Neural cell (in vitro differentiated cells): ENCODE results near the gene MED27. TPM values are rescaled to one million over a fixed set of nuclear protein-coding genes. Genes with fewer than 3 reads are reported as not detected.

Source experiments
- H2AFZ ChIP-seq: fragments of 200-600, 300-800 bp; sonication (generic), shearing (Covaris generic); 2 replicates; pipeline ENCODE4 v1.6.0; 2014; ENCODE audit warnings: low read depth, mild to moderate bottlenecking, antibody characterized with exemption, low read length, moderate library complexity
- H3F3A ChIP-seq: fragments of 200-600 bp; shearing (Covaris generic); 2 replicates; pipeline ENCODE4 v1.6.1; 2016; ENCODE audit warnings: mild to moderate bottlenecking, moderate library complexity, mixed read lengths, antibody characterized with exemption, low read length; ENCODE audit not compliant: insufficient read depth, poor library complexity, severe bottlenecking
- H3K27ac ChIP-seq: fragments of 200-600, 300-800 bp; sonication (generic), shearing (Covaris generic); 2 replicates; pipeline ENCODE4 v1.5.1; 2014; ENCODE audit warnings: mild to moderate bottlenecking, low read length, moderate library complexity
- H3K27me3 ChIP-seq: fragments of 300-800, 200-600 bp; sonication (generic), shearing (Covaris generic); 2 replicates; pipeline ENCODE4 v1.6.0; 2014; ENCODE audit warnings: mild to moderate bottlenecking, low read depth, low read length, moderate library complexity; ENCODE audit not compliant: insufficient read depth
- H3K36me3 ChIP-seq: fragments of 300-800, 200-600 bp; sonication (generic), shearing (Covaris generic); 2 replicates; pipeline ENCODE4 v1.5.1; 2014; ENCODE audit warnings: mild to moderate bottlenecking, antibody characterized with exemption, low read length, moderate library complexity; ENCODE audit not compliant: insufficient read depth
- H3K4me2 ChIP-seq: fragments of 300-800, 200-600 bp; sonication (generic), shearing (Covaris generic); 2 replicates; pipeline ENCODE4 v1.6.0; 2014; ENCODE audit warnings: mild to moderate bottlenecking, low read length
- H3K4me3 ChIP-seq: fragments of 300-800, 200-600 bp; sonication (generic), shearing (Covaris generic); 2 replicates; pipeline ENCODE4 v1.5.1; 2014; ENCODE audit warnings: mild to moderate bottlenecking, low read length, moderate library complexity
- H3K79me2 ChIP-seq: fragments of 200-600 bp; shearing (Covaris generic); replicated peaks from 2 replicates; pipeline ENCODE4 v1.6.0; 2014; ENCODE audit warnings: mild to moderate bottlenecking, low read length, moderate library complexity; ENCODE audit not compliant: insufficient read depth
- H3K9ac ChIP-seq: fragments of 300-800, 200-600 bp; sonication (generic), shearing (Covaris generic); 2 replicates; pipeline ENCODE4 v1.6.1; 2016; ENCODE audit warnings: mild to moderate bottlenecking, low read length, mixed read lengths
- H3K9me2 ChIP-seq: fragments of 200-600 bp; shearing (Covaris generic); 2 replicates; pipeline ENCODE4 v1.6.1; 2016; ENCODE audit warnings: mild to moderate bottlenecking, low read length, mixed read lengths; ENCODE audit not compliant: insufficient read depth
- H3K9me3 ChIP-seq: fragments of 200-600, 300-800 bp; sonication (generic), shearing (Covaris generic); 2 replicates; pipeline ENCODE4 v1.6.1; 2016; ENCODE audit warnings: mild to moderate bottlenecking, mixed run types, low read length, moderate library complexity, mixed read lengths
- H4K20me1 ChIP-seq: fragments of 200-600 bp; shearing (Covaris generic); 2 replicates; pipeline ENCODE4 v1.6.1; 2016; ENCODE audit warnings: mild to moderate bottlenecking, mixed run types; ENCODE audit not compliant: insufficient read depth
- CTCF ChIP-seq: fragments of 450-650 bp; IDR thresholded peaks from 2 replicates; pipeline ENCODE4 v1.5.1; 2014; ENCODE audit warnings: antibody characterized with exemption, mild to moderate bottlenecking, moderate library complexity; ENCODE audit not compliant: poor library complexity, severe bottlenecking
- EP300 ChIP-seq: fragments of 450-650 bp; conservative IDR thresholded peaks from 2 replicates; pipeline ENCODE4 v1.6.1; 2014; ENCODE audit warnings: antibody characterized with exemption, mild to moderate bottlenecking, moderate library complexity; ENCODE audit not compliant: poor library complexity, severe bottlenecking
- EZH2 ChIP-seq: fragments of 200-600, 300-800 bp; shearing (Covaris generic), sonication (generic); IDR thresholded peaks from 2 replicates; pipeline ENCODE4 v1.6.1; 2014; ENCODE audit warnings: antibody characterized with exemption, low read length, borderline replicate concordance, mild to moderate bottlenecking; ENCODE audit not compliant: insufficient read depth, poor library complexity, severe bottlenecking
- MXI1 ChIP-seq: fragments of 450-650 bp; conservative IDR thresholded peaks from 2 replicates; pipeline ENCODE4 v1.6.1; 2014; ENCODE audit warnings: antibody characterized with exemption, mild to moderate bottlenecking; ENCODE audit not compliant: poor library complexity, severe bottlenecking
- POLR2AphosphoS5 ChIP-seq: IDR thresholded peaks from 2 replicates; pipeline ENCODE4 v1.6.1; 2012
- RAD21 ChIP-seq: fragments of 450-650 bp; conservative IDR thresholded peaks from 2 replicates; pipeline ENCODE4 v1.6.1; 2014; ENCODE audit warnings: antibody characterized with exemption, mild to moderate bottlenecking, moderate library complexity
- REST ChIP-seq: IDR thresholded peaks from 2 replicates; pipeline ENCODE4 v1.6.1; 2012; ENCODE audit warnings: borderline replicate concordance
- SMC3 ChIP-seq: fragments of 450-650 bp; conservative IDR thresholded peaks from 2 replicates; pipeline ENCODE4 v1.6.1; 2014; ENCODE audit warnings: antibody characterized with exemption, mild to moderate bottlenecking, moderate library complexity; ENCODE audit not compliant: poor library complexity
- TAF1 ChIP-seq: IDR thresholded peaks from 2 replicates; pipeline ENCODE4 v1.6.1; 2012; ENCODE audit warnings: low read depth
- polyA plus RNA-seq: library from polyadenylated mRNA; depleted of rRNA; stranded (reverse); fragments of >200 nt; gene quantifications from 2 replicates; pipeline ENCODE4 v1.2.3, GENCODE V29; 2014

Gene MED27
- polyA plus RNA-seq, 1 donor from 2014 or later = 7.5 TPM

- Histone ChIP-seq H3K79me2 (no peaks in the 10 kb centered on the region), H3K9me2 (no peaks in the 10 kb centered on the region)
These were observed 235.5 kb downstream of the MED27 start for GRCh38 chr9:131843989-131844744.

More at GRCh38 chr9:131843989-131844744, 235.5 kb downstream of the MED27 start:
- Histone ChIP-seq H3K27me3 (no peaks in the 10 kb centered on the region), H3F3A (no peaks in the 10 kb centered on the region), H3K9me3 (no peaks in the 10 kb centered on the region), H2AFZ (no peak overlapping the region), H3K9ac (no peak overlapping the region), H3K36me3 (no peaks in the 10 kb centered on the region), H3K4me2 (no peak overlapping the region), H3K4me3 (no peak overlapping the region), H4K20me1 (no peaks in the 10 kb centered on the region), H3K27ac (no peak overlapping the region)
- TF ChIP-seq RAD21 = no peak
- TF ChIP-seq REST = no peak
- TF ChIP-seq SMC3 = no peak
- TF ChIP-seq EP300 = no peak
- no peak for TF ChIP-seq CTCF
- no peak for TF ChIP-seq TAF1
- TF ChIP-seq MXI1 = no peak
- no peak for TF ChIP-seq EZH2
- TF ChIP-seq POLR2AphosphoS5 = no peak
